Measurements from ENCODE around the gene ZFYVE9. TPM values are rescaled to one million over a fixed set of nuclear protein-coding genes. Genes with fewer than 3 reads are reported as not detected.

The ZFYVE9 gene
- total RNA-seq, 1 experiment from 2014 or later = 18.0 TPM

GRCh38 chr1:52323731-52324130, 181.8 kb downstream of the ZFYVE9 start:
- no peaks in the 10 kb centered on the region for H3K4me1 ChIP-seq (ENCODE audit: control insufficient read depth, insufficient read depth, low read length)
- in situ Hi-C loops (cut with HindIII; ENCODE audit: low pct_unique_long_range_greater_than_20kb, low sequenced_read_pairs) (no loop called here), intact Hi-C loops (cut with micrococcal nuclease; ENCODE audit: unreplicated experiment) (no loop called here)
- TF ChIP-seq REST (IDR thresholded peaks at IDR 0.05; ENCODE audit: insufficient read depth in 1 of 2, low read depth in 2 of 2, low read length in 1 of 2) (no peak), SIN3A (IDR thresholded peaks at IDR 0.05; ENCODE audit: borderline replicate concordance, insufficient read depth, low read depth, low read length) (no peak), POLR2AphosphoS5 (IDR thresholded peaks at IDR 0.05; ENCODE audit: low read depth, low read length) (no peak), TCF7L2 (IDR thresholded peaks at IDR 0.05; ENCODE audit: low read depth, low read length) (no peak)
- no peak overlapping the region for H3K4me3 ChIP-seq (ENCODE audit: low read depth in 2 of 2, low read length in 2 of 2)
- no peak overlapping the region for H3K27ac ChIP-seq (ENCODE audit: low read length)
- POLR2A ChIA-PET = interaction anchor here (0.6 kb wide), 1 partner anchor 165 kb away, joined by 7 read pairs; no protein-coding TSS in a partner anchor
- CTCF ChIA-PET = no interaction called here
- no TSS peak for BruUV-seq (replicated peaks)
- no peaks in the 10 kb centered on the region for H3K27me3 ChIP-seq (ENCODE audit: control insufficient read depth, insufficient read depth, low read length)
- H3K9me3 ChIP-seq (ENCODE audit: control insufficient read depth, insufficient read depth, low read depth, low read length) = no peaks in the 10 kb centered on the region
- no peaks in the 10 kb centered on the region for H3K36me3 ChIP-seq (ENCODE audit: control insufficient read depth, insufficient read depth, low read length)
- DNase-seq (ENCODE audit: low read depth, low spot score) = no peak
- no peak for ATAC-seq

- POLR2A ChIA-PET = no interaction called here
- no peaks in the 10 kb centered on the region for H3K27me3 ChIP-seq (ENCODE audit: control insufficient read depth, insufficient read depth, low read length)
- in situ Hi-C loops (cut with HindIII; ENCODE audit: low pct_unique_long_range_greater_than_20kb, low sequenced_read_pairs) = no loop called here
Observed at GRCh38 chr1:52325786-52326185, 183.9 kb downstream of the ZFYVE9 start.

More at GRCh38 chr1:52325786-52326185, 183.9 kb downstream of the ZFYVE9 start:
- TF ChIP-seq POLR2AphosphoS5 (IDR thresholded peaks at IDR 0.05; ENCODE audit: low read depth, low read length) (no peak), REST (IDR thresholded peaks at IDR 0.05; ENCODE audit: insufficient read depth in 1 of 2, low read depth in 2 of 2, low read length in 1 of 2) (no peak), CTCF (IDR thresholded peaks at IDR 0.05) (no peak), TCF7L2 (IDR thresholded peaks at IDR 0.05; ENCODE audit: low read depth, low read length) (no peak), SIN3A (IDR thresholded peaks at IDR 0.05; ENCODE audit: borderline replicate concordance, insufficient read depth, low read depth, low read length) (no peak)
- no peaks in the 10 kb centered on the region for H3K4me1 ChIP-seq (ENCODE audit: control insufficient read depth, insufficient read depth, low read length)
- no peak for DNase-seq (ENCODE audit: low read depth, low spot score)
- no peak overlapping the region for H3K4me3 ChIP-seq (ENCODE audit: low read depth in 2 of 2, low read length in 2 of 2)
- no peak overlapping the region for H3K27ac ChIP-seq (ENCODE audit: low read length)
- intact Hi-C loops (cut with micrococcal nuclease; ENCODE audit: unreplicated experiment) = no loop called here
- no TSS peak for BruUV-seq (replicated peaks)
- CTCF ChIA-PET = no interaction called here
- ATAC-seq = no peak
- no peaks in the 10 kb centered on the region for H3K9me3 ChIP-seq (ENCODE audit: control insufficient read depth, insufficient read depth, low read depth, low read length)
- H3K36me3 ChIP-seq (ENCODE audit: control insufficient read depth, insufficient read depth, low read length) = no peaks in the 10 kb centered on the region
